ENCODE results near the gene AOX1.

AOX1 gene

GRCh38 chr2:200614249-200614648, 28.4 kb downstream of the AOX1 start:
- H3K27ac ChIP-seq: no peak overlapping the region
- no peak for TF ChIP-seq ZFX (IDR thresholded peaks at IDR 0.05)
- TF ChIP-seq CTCF (conservative IDR thresholded peaks at IDR 0.05): no peak

- no peak overlapping the region for H3K27ac ChIP-seq
- TF ChIP-seq CTCF (conservative IDR thresholded peaks at IDR 0.05): no peak
- TF ChIP-seq ZFX (IDR thresholded peaks at IDR 0.05): no peak
These were observed 29.4 kb downstream of the AOX1 start for GRCh38 chr2:200615247-200615646.

GRCh38 chr2:200616193-200616592, 30.4 kb downstream of the AOX1 start:
- H3K27ac ChIP-seq: no peak overlapping the region
- TF ChIP-seq CTCF (conservative IDR thresholded peaks at IDR 0.05): no peak

- TF ChIP-seq ZFX (IDR thresholded peaks at IDR 0.05) (no peak), CTCF (conservative IDR thresholded peaks at IDR 0.05) (no peak)
- H3K27ac ChIP-seq: no peak overlapping the region
These were observed 30.8 kb downstream of the AOX1 start for GRCh38 chr2:200616656-200617055.

GRCh38 chr2:200617156-200618053, 31.6 kb downstream of the AOX1 start:
- no peak overlapping the region for H3K27ac ChIP-seq
- TF ChIP-seq CTCF (conservative IDR thresholded peaks at IDR 0.05) (no peak), ZFX (IDR thresholded peaks at IDR 0.05) (no peak)

GRCh38 chr2:200618054-200618419, 32.2 kb downstream of the AOX1 start:
- no peak overlapping the region for H3K27ac ChIP-seq

More at GRCh38 chr2:200618054-200618419, 32.2 kb downstream of the AOX1 start:
- TF ChIP-seq ZFX (IDR thresholded peaks at IDR 0.05): no peak
- TF ChIP-seq CTCF (conservative IDR thresholded peaks at IDR 0.05): no peak
